GM12875 (cell line): Measurements from ENCODE around the gene REEP5.
"Not testable (repeated sequence)": the region's sequence is repeated elsewhere in the genome, so short reads cannot be mapped to it uniquely, and the experiment has no call there.

ENCODE experiments used
- H3K4me3 ChIP-seq: one replicate; pipeline ENCODE4 v1.5.1; 2011; ENCODE audit warnings: low read depth, low read length, control low read depth
- CTCF ChIP-seq: IDR thresholded peaks from 2 replicates; pipeline ENCODE4 v1.5.1; 2011; ENCODE audit warnings: low read depth, mild to moderate bottlenecking, control low read depth, inconsistent platforms, low read length, moderate library complexity, borderline replicate concordance; ENCODE audit not compliant: insufficient read depth

Gene REEP5

GRCh38 chr5:112960315-112960714 lies 38.3 kb upstream of the REEP5 start:
- H3K4me3 ChIP-seq: no peak overlapping the region

GRCh38 chr5:112959872-112960271 lies 37.8 kb upstream of the REEP5 start:
- H3K4me3 ChIP-seq: not testable (repeated sequence)

More at GRCh38 chr5:112960315-112960714, 38.3 kb upstream of the REEP5 start:
- TF ChIP-seq CTCF: no peak

- no peak for TF ChIP-seq CTCF
- H3K4me3 ChIP-seq: no peak overlapping the region
Observed at GRCh38 chr5:112958093-112959088, 36.4 kb upstream of the REEP5 start.

GRCh38 chr5:112957036-112957808 lies 35.2 kb upstream of the REEP5 start:
- H3K4me3 ChIP-seq: no peak overlapping the region
- TF ChIP-seq CTCF: no peak

GRCh38 chr5:112956606-112957005 lies 34.6 kb upstream of the REEP5 start:
- no peak overlapping the region for H3K4me3 ChIP-seq
- no peak for TF ChIP-seq CTCF

GRCh38 chr5:112951124-112951702 lies 29.2 kb upstream of the REEP5 start:
- TF ChIP-seq CTCF: no peak

GRCh38 chr5:112948458-112948857 lies 26.4 kb upstream of the REEP5 start:
- H3K4me3 ChIP-seq: no peak overlapping the region
- TF ChIP-seq CTCF: no peak

More at GRCh38 chr5:112951124-112951702, 29.2 kb upstream of the REEP5 start:
- H3K4me3 ChIP-seq: no peak overlapping the region
